BE2C (cell line): Measurements from ENCODE around the gene CX3CL1.

Experiments
- DNase-seq: peaks from one replicate; pipeline ENCODE4 v3.0.0-alpha.2; 2020
- H3K27me3 ChIP-seq: fragments of 250-450 bp; sonication (Bioruptor Pico); 2 replicates; pipeline ENCODE4 v1.5.1; 2020; ENCODE audit warnings: mild to moderate bottlenecking
- H3K36me3 ChIP-seq: fragments of 250-450 bp; sonication (Bioruptor Pico); 2 replicates; pipeline ENCODE4 v1.5.1; 2020; ENCODE audit warnings: mild to moderate bottlenecking
- H3K4me1 ChIP-seq: fragments of 250-450 bp; sonication (Bioruptor Pico); 2 replicates; pipeline ENCODE4 v1.5.1; 2020
- H3K4me3 ChIP-seq: 2 replicates; pipeline ENCODE4 v1.5.1; 2011; ENCODE audit warnings: low read depth, low read length
- H3K9me3 ChIP-seq: fragments of 250-450 bp; sonication (Bioruptor Pico); 2 replicates; pipeline ENCODE4 v1.5.1; 2020
- CTCF ChIP-seq: IDR thresholded peaks from 2 replicates; pipeline ENCODE4 v1.5.1; 2012; ENCODE audit warnings: mild to moderate bottlenecking, low read depth, low read length

Gene CX3CL1

GRCh38 chr16:57384248-57385070 is 12.2 kb downstream of the CX3CL1 start:
- DNase-seq = no peak

GRCh38 chr16:57385083-57385482 is 12.8 kb downstream of the CX3CL1 start:
- H3K4me1 ChIP-seq = peaks cover 15% of the 10 kb centered on the region
- no peak for TF ChIP-seq CTCF
- peaks cover 32% of the 10 kb centered on the region for H3K36me3 ChIP-seq
- H3K9me3 ChIP-seq = no peaks in the 10 kb centered on the region
- H3K4me3 ChIP-seq = no peak overlapping the region
- H3K27me3 ChIP-seq = no peaks in the 10 kb centered on the region
- no peak for DNase-seq

More at GRCh38 chr16:57384248-57385070, 12.2 kb downstream of the CX3CL1 start:
- Histone ChIP-seq H3K4me1 (peaks cover 16% of the 10 kb centered on the region), H3K4me3 (no peak overlapping the region), H3K27me3 (no peaks in the 10 kb centered on the region), H3K9me3 (no peaks in the 10 kb centered on the region), H3K36me3 (peaks cover 36% of the 10 kb centered on the region)
- TF ChIP-seq CTCF = no peak

- no peak for TF ChIP-seq CTCF
- no peak for DNase-seq
- Histone ChIP-seq H3K36me3 (peaks cover 20% of the 10 kb centered on the region), H3K4me3 (no peak overlapping the region), H3K4me1 (peaks cover 15% of the 10 kb centered on the region), H3K9me3 (no peaks in the 10 kb centered on the region), H3K27me3 (no peaks in the 10 kb centered on the region)
These were observed 14.2 kb downstream of the CX3CL1 start for GRCh38 chr16:57386381-57386951.

- H3K9me3 ChIP-seq = no peaks in the 10 kb centered on the region
- DNase-seq = no peak
- H3K4me1 ChIP-seq = peaks cover 10% of the 10 kb centered on the region
- H3K27me3 ChIP-seq = no peaks in the 10 kb centered on the region
- no peak overlapping the region for H3K4me3 ChIP-seq
- no peak for TF ChIP-seq CTCF
- peaks cover 8% of the 10 kb centered on the region for H3K36me3 ChIP-seq
These were observed 15.5 kb downstream of the CX3CL1 start for GRCh38 chr16:57387598-57388354.

- Histone ChIP-seq H3K4me1 (peaks cover 7% of the 10 kb centered on the region), H3K4me3 (no peak overlapping the region), H3K9me3 (no peaks in the 10 kb centered on the region), H3K27me3 (no peaks in the 10 kb centered on the region), H3K36me3 (peaks cover 1% of the 10 kb centered on the region)
- DNase-seq = no peak
- no peak for TF ChIP-seq CTCF
These were observed 16.2 kb downstream of the CX3CL1 start for GRCh38 chr16:57388359-57389086.
